Caki2 (cell line): ENCODE results near the gene ZNF853. TPM values are rescaled to one million over a fixed set of nuclear protein-coding genes. Genes with fewer than 3 reads are reported as not detected.
"Not testable (repeated sequence)": the region's sequence is repeated elsewhere in the genome, so short reads cannot be mapped to it uniquely, and the experiment has no call there.

ENCODE experiments used
- DNase-seq: peaks from one replicate; pipeline ENCODE4 v3.0.0-alpha.2; 2015; ENCODE audit warnings: low read depth
- in situ Hi-C: cut with HindIII; loops from 2 replicates; pipeline ENCODE4 v1.10.0; 2016; ENCODE audit warnings: low sequenced_read_pairs, low pct_unique_long_range_greater_than_20kb, mixed read lengths
- total RNA-seq: library from RNA; depleted of rRNA; stranded (reverse); fragments of >200 nt; shearing (Covaris generic); gene quantifications from 2 replicates; pipeline ENCODE4 v1.2.3, GENCODE V29; 2014; ENCODE audit warnings: low replicate concordance

The ZNF853 gene
- total RNA-seq, 1 experiment from 2014 or later = not detected

DNA sequence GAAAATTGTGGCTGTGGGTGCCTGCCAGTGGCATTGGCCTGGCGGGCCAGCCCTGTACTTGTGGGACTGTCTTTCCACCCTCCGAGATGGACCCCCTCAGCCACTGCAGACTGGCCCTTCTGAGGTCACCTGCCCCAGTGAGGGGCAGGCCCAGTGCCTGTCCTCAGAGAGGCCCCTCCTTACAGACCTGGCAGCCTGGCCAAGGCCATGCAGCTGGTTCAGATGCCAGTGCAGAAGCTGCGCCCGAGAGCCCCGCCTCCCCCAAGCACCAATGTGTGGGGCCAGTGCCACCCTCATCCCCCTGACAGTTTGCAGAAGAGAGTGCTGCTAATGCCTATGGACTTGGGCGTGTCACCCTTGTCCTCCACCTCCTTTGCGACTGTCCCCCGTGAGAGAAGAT, 31.7 kb downstream of the ZNF853 start:
- DNase-seq = no peak

DNA sequence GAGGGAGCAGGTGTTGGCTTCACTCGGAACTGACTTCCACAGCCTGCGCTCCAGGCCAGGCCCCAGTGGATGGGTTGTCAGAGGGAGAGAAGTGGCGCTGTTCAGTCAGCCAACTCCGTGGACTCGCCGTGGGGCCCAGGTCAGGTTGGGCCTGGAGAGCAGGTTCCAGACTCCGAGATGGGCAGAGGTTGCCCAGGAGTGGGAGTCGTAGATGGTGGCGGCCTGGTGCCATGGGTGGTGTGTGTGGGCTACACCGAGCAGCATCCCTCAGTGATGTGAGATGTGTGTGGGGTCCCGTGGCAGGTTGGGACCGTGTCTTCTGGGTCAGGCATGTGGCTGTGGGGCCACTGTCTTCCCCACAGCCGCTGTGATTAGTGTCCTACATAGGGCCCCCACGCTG, 32.1 kb downstream of the ZNF853 start:
- in situ Hi-C loops = no loop called here
- no peak for DNase-seq

More for the DNA sequence above, 31.7 kb downstream of the ZNF853 start:
- in situ Hi-C loops = no loop called here

DNA sequence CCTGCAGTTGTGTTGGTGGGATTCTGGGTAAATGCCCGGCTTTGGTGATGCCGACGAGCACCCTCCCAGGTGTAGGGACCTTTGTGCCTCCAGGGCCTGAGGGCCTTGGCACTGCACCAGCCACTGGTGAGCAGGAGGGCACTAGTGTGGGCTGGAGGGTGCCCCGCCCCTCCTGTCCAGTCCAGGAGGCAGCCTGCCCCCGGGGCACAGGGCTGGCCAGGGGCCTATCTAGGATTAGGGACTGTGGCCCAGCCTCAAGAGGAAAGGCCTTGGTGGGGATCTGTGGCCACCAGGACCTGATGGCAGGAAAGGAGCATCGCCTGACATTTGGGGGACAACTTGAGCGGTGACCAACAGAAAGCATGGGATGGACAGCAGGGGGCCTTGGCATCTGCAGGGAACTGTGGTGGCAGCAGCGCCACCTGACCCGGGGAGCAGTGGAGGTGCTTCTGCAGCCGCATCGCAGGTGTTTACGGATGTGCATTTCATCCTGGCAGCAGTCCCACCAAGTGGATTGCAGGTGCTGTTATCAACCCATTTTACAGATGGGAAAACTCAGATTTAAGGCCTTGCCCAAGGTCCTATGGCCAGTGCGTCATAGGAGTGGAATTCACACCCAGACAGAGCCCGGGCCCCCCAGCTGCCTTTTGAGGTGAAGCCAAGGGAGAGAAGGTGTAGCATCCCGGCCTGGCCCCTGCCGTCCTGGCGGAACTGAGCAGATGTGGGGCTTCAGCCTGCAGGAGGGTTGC, 32.8 kb downstream of the ZNF853 start:
- in situ Hi-C loops = no loop called here
- DNase-seq = no peak

DNA sequence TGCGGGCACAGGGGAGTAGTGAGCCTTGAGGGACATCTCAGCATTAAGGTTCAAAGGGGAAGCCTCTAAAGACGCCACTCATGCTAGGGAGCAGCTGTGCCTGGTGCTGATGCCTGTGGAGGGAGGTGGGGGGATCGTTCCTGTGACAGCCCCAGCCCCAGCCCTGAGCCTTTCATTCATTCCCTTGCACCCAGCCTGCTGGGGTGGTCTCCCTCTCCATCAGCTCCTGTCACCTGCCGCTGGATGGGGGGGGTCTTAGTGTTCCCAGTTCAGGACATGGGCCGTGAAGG, 33.4 kb downstream of the ZNF853 start:
- no peak for DNase-seq
- in situ Hi-C loops = no loop called here

DNA sequence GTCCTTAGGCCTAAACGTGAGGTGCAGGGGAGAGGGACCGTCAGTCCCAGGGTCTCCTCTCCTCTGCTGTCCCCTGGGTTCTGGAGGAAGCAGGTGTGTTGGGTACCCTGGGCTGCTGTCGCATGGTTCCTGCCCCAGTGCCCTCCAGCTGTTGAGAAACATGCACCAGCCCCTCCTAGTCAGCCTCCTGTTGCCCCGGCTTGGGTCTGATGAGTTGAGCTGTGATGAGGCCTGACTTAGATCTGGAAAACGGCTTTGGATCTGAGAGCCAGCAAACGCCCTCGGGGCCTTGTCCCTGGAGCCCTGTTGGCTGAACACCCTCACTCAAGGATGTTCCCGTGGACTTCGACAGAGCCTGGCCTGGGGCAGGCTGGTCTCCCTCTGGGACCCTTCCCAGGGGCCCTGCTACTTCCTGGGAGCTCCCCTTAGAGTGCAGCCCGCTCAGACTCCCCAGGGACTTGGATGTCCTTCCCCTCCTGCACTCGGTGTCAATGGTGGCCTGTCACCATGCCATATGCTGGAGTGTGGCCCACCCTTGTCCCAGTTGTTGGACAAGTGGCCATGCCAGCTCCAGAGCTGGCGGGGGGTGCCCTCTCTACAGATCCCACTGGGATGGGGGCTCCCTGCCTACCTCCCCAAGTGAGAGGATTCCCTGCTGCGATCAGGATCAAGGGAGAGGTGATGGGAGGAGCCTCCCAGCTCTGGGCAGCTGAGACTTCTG, 34.0 kb downstream of the ZNF853 start:
- in situ Hi-C loops = no loop called here
- DNase-seq = no peak

DNA sequence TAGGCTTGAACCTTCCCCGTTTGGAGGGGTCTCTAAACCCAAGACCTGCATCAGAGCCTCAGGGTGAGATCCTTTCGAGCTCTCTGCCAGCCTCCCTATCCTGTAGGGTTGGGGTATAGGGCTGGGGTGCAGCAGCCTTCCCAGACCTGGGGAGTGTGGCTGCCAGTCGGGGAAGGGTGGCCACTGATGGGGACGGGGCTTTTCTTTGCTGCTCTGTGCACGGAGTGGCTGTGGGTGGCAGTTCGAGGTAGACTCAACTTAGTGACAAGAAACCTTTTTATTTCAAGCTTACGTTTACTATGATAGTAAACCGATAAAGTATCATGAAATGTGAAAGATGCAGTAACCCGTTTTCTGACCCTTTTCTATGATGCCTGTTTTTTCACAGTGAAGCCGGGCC, 34.7 kb downstream of the ZNF853 start:
- DNase-seq = no peak
- in situ Hi-C loops = no loop called here

DNA sequence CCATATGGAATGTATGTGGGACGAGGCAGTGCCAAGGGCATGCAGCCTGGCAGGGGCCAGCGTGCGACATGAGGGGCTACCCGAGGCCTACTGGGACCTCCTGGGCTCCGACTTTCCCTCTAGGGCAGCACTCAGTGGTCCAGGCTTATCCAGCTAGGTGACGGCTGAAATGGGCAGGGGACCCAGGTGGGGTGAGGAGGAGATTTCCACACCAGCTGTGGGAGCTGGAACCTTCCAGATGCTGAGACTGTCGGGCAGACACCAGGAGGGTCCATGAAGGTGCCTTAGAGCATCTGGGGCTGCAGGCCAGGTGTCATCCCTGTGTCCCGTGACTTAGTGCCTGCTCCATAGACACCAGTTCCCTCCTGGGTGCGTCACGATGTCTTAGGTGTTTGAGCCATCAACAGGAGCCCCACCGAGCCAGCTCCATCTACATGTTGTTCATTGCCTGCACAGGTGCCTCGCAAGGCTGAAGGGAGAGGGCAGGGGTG, 35.2 kb downstream of the ZNF853 start:
- DNase-seq = no peak
- in situ Hi-C loops = no loop called here

DNA sequence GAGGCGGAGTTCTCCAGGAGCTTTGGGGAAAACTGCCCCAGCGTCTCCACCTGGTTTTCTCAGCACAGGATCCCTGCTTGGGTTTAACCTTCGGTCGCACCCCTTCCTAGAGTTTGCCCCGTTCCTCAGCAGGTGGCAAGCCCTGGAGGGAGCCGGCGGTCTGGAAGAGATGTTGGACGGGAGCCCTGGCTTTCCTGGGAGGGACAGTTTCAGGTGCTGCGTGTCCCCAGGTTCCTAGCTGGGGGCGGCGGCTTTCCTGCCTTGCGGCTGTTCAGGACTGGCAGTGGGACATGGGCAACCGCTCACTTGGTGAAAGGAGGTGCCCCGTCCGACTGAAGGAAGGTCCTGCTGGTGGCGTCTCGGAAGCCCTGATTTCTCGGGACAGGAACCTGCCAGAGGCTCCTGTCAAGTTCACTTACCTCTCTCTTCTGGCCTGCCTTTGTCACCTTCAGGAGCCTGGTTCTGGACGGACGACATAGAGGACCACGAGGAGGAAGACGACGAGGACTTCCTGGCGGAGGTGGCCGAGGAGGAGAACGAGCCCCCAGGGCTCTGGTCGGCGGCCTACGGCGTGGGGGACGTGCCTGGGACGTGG, 36.5 kb downstream of the ZNF853 start:
- no peak for DNase-seq
- in situ Hi-C loops = no loop called here

DNA sequence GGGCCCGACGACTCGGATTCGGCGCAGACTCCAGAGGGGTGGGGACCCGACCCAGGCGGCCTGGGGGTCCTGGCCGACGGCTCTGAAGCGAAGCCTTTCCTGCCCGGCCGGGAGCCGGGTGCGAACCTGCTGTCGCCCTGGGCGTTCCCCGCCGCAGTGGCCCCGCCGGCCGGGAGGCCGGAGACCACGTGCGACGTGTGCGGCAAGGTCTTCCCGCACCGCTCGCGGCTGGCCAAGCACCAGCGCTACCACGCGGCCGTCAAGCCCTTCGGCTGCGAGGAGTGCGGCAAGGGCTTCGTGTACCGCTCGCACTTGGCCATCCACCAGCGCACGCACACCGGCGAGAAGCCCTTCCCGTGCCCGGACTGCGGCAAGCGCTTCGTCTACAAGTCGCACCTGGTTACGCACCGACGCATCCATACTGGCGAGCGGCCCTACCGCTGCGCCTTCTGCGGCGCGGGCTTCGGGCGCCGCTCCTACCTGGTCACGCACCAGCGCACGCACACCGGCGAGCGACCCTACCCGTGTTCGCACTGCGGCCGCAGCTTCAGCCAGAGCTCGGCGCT, 37.1 kb downstream of the ZNF853 start:
- in situ Hi-C loops = no loop called here

DNA sequence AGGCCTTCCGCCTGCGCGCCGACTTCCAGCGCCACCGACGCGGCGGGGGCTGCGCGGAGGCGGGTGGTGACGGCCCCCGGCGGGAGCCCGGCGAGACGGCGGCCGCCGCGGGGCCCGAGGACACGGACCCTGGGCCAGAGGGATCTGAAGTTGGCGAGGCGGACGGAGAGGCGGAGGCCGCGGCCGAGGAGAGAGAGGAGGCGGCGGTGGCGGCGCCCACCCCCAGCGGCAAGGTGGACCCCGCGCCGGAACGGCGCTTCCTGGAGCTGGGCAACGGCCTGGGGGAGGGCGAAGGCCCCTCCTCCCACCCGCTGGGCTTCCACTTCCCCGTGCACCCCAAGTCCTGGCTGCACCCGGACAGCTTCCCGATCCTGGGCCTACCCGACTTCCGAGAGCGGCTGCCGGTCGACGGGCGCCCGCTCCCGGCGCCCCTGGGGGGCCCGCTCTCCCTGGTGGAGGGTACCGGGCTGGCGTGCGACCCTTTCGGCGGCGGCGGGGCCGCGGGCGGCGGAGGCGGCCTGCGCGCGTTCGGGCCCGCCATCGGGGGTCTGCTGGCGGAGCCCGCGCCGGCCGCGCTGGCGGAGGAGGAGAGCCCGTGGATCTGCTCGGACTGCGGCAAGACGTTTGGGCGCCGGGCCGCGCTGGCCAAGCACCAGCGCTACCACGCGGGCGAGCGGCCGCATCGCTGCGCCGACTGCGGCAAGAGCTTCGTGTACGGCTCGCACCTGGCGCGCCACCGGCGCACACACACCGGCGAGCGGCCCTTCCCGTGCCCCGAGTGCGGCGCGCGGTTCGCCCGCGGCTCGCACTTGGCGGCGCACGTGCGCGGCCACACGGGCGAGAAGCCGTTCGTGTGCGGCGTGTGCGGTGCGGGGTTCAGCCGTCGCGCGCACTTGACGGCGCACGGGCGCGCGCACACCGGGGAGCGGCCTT, 37.9 kb downstream of the ZNF853 start:
- no peak for DNase-seq
- in situ Hi-C loops = no loop called here

More for the DNA sequence above, 37.1 kb downstream of the ZNF853 start:
- DNase-seq = no peak

DNA sequence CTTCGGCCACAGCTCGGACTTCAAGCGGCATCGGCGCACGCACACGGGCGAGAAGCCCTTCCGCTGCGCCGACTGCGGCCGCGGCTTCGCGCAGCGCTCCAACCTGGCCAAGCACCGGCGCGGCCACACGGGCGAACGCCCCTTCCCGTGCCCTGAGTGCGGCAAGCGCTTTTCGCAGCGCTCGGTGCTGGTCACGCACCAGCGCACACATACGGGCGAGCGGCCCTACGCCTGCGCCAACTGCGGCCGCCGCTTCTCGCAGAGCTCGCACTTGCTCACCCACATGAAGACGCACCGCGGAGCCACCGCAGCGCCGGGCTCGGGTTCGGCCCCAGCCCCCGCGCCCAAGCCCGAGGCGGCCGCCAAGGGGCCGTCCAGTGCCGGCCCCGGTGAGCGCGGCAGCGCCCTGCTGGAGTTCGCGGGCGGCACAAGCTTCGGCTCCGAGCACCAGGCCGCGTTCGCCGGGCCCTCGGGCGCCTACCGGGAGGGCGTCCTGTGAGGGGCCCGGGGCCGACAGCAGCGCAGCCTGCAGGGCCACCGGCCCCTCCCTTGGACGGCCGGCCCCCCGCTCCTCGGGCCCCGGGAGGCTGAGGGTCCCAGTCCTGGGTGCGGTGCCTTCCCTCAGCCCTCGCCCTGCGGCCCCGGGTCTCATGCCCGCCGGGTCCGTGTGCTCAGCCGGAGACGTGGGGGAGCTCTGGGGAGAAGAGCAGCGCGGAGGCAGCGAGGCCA, 38.9 kb downstream of the ZNF853 start:
- in situ Hi-C loops = no loop called here
- no peak for DNase-seq

DNA sequence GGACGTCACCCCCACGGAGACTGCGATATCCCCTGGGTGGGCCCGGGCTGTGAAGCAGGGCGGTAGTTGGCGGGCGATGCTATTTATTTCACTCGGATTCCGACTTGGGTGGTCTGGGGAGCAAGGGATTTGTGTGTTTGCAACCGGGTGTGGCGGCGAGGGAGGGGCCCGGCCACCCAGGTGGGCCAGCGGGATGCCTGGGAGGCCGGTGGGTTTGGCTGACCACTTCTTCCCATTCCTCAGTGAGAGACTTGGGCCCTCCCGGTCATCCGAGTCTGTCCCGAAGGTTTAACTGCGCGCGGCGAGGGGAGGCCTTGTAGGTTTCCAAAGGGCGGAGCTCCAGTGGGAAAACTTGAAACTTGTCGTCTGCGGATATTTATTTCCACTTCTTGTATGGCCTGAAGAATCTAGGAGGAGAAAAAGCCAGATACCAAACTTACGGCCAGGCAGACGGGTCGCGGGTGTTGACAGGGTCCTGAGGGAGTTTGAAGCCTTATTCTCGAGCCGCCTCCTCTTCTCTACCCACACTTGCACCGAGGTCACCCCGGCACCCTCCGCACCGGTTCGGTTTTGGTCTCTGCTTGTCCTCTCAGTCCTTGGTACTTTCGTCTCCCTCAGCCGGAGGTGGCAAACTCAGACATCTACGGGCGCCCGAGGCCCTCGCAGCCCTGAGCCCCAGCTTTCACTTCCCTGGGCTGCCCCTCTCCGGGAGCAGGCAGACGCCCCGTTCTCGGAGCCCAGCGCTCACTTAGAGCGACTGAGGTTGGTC, 39.6 kb downstream of the ZNF853 start:
- in situ Hi-C loops = no loop called here
- no peak for DNase-seq

DNA sequence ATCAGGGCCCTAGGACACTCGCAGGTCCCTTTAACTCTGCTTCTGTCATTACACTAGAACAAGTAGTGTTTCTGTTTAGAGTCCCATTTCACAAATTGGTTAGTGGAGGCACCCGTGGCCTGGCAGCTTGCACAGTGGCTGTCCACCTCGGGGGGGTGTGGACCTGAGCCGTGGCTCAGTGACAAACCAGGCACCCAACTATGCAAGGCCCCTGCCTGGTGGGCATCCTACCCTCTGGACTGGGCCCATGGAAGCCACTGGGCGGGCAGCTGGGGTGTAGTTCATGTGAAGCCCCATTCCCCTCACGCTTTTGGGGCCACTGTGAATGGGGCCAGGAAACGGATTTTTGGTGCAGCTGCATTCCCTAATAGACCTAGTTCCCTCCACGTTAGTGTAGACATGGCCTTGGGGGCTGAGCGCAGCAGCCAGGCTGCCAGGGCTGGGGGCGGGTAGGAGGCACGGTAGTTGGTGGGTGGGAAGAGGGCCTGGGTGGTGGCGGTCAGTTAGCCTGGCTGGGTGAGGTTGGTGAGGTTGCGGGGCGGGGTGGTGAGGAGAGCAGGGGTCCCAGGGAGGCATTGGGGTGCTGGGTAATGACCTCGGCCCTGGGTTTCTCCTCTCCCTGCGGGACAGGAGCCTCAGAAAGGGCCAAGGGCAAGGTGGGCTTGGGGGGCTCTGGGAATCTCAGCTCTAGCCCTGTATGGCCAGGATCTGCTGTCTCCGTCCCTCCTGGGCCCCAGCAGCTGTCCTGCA, 40.4 kb downstream of the ZNF853 start:
- DNase-seq = no peak
- in situ Hi-C loops = no loop called here

DNA sequence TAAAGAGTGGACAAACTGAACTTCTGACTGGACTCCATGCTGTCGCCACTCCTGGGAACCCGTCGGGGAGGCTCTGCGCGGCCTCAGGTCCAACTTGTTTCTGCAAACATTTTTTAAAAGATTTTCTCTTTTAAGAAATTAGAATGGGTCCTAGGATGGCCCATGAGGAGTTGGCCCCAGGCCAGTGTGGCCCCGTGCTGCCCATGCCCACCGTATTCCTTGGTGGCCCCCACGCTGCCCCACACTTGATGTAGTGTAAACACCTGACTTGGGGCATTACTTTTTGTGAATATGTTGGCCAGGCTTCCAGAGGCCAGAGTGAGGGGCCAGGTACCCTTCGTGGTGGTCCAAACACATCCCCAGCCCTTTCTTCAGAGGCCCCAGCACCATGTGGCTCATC, 41.0 kb downstream of the ZNF853 start:
- in situ Hi-C loops = no loop called here
- no peak for DNase-seq

DNA sequence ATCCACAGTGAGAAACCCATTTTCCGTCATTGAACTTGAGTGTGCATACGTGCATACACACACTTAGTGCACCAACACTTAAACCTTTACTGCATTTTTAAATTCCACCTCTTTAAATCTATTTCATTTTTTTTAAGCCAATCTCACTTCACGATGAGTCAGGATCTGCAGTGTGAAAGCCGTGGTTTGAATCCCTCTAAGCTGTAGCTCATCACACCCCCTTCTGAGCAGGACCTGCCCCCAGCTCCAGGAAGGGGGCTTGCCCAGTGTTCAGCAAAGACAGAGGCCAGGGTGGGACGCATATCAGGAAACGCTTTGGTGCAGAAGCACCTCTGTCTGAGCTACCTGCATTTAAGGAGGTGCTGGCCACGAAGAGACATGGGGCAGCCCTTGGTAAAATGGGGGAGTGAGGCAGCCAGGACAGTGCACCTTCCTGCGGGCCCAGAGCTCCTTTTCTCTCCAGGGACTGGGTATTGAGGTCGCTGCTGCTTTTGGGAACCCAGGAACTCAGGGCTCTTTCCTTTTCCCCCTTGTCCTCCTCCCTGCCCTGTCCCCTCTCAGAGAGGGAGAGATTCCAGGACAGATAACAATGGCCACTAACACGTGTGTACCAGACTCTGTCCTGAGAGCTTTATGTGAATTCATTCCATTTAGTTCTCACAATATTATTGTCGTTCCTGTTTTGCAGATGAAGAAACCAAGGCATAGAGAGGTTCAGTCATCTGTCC, 43.4 kb downstream of the ZNF853 start:
- in situ Hi-C loops = no loop called here
- DNase-seq = no peak

DNA sequence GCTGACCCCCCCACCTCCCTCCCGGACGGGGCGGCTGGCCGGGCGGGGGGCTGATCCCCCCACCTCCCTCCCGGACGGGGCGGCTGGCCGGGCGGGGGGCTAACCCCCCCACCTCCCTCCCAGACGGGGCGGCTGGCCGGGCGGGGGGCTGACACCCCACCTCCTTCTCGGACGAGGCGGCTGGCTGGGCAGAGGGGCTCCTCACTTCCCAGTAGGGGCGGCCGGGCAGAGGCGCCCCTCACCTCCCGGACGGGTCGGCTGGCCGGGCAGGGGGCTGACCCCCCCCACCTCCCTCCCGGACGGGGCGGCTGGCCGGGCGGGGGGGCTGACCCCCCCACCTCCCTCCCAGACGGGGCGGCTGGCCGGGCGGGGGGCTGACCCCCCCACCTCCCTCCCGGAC, 55.4 kb downstream of the ZNF853 start:
- DNase-seq, in situ Hi-C loops: not testable (repeated sequence)
